Left forelimb (tissue), 1 donor: Measurements from ENCODE around the gene SKIC2.
"Not testable (repeated sequence)": the region's sequence is repeated elsewhere in the genome, so short reads cannot be mapped to it uniquely, and the experiment has no call there.

Source experiments
- DNase-seq: peaks from one replicate; pipeline ENCODE4 v3.0.0-alpha.2; 2018; ENCODE audit warnings: low spot score

The SKIC2 gene

DNA sequence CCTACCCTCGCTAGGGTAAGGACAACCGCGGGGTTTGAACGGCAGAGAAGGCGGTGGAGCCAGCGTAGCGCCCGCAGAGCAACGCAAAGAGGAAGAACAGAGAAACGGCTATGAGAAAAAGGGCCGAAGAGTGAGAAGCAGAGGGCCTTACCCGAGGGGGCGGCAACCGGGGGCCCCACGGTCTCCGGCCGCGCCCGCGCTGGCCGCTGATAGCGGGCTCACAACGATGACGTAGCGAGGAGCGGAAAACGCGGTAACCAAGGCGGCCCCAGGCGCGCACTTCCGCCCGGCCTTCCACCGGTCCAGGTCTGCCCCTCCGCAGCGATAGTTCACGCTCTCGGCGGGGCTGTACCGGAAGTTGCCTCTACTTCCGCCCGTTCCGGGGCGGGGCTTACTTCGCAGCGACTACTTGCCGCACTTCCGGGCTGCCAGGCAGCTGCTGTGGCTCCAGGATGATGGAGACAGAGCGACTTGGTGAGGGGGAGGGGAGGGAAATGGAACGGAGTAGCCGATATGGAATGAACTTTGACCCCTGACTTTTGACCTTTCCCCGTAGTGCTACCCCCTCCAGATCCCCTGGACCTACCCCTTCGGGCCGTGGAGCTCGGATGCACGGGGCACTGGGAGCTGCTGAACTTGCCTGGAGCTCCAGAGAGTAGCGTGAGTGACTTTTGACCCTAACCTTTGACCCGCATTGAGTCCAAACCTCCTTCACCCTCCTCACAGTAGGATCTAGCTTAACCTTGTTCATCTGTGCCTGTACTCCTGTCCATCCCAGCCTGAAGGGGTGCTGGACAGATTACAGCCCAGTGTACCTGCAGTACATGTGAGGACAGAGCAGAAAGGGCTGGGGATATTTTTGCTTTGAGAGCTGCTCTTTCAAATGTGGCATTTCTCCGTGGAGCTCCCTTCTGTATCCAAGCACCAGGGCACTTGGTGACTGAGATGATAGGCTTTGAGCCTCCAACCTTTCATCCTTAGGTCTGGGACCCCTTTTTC is at the start of gene SKIC2, which contains the start of gene NELFE:
TSS of gene SKIC2 (plus strand) at position 435 of the 999 bp plus-strand sequence. CDS start at position 453, 18 bp downstream.
TSS of gene NELFE (minus strand) at position 231 of the 999 bp plus-strand sequence. CDS start 525 bp downstream, outside the sequence.
- DNase-seq, result peak; percentile 99

DNA sequence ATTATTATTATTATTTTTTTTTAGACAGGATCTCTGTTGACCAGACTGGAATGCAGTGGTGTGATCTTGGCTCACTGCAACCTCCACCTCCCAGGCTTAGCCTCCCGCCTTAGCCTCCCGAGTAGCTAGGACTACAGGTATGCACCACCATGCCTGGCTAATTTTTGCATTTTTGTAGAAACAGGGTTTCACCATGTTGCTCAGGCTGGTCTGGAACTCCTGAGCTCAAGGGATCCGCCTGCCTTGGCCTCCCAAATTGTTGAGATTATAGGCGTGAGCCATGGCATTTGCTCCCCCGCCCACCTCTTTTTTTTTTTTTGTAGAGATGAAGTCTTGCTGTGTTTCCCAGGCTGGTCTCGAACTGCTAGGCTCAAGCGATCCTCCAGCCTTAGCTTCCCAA is 49.7 kb upstream of the SKIC2 start:
- DNase-seq, result not testable (repeated sequence)

DNA sequence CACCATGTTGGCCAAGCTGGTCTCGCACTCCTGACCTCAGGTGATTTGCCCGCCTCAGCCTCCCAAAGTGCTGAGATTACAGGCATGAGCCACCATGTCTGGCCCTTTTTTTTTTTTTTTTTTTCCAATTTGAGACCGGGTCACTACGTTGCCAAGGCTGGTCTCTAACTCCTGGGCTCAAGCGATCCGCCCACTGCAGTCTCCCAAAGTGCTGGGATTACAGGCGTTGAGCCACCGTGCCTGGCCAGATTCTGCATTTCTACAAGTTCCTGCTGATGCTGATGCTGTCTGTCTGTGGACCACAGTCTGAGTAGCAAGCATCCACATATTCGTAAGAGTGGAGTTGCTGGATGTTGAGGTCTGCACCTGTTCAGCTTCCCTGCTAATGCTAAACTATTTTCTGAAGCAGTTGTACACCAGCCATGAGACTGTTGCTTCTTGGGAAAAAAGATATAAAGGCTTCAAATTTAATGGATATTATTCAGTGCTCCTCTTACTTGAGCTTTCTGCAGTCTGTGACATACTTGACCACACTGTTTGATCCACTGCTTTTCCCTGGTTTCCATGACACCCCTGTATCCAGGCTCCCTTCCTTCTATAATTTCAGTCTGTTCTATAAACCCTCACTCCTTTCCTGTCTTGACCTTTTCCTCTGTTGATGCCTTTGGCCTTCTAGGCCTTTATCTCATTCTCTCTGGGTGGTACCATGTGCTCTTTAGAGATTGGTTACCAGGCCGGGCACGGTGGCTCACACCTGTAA is 47.0 kb upstream of the SKIC2 start:
- DNase-seq, result no peak

DNA sequence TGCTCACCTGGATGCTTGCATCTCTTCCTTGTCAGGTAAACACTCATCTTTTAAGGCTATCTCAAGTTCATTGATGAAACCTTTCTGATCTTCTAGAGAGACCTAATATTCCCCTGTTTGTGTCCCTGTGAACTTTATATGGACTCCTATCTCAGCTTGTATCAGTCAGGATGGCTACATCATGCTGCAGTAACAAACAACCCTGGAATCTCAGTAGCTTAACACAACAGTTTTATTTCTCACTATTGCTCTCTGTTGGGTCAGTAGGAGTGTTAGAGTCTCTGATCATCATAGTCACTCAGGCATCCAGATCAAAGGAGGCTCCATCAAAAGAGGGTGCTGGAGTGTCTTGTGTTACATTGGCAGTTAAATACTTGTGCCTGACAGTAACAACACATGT is 43.6 kb upstream of the SKIC2 start:
- no peak for DNase-seq

DNA sequence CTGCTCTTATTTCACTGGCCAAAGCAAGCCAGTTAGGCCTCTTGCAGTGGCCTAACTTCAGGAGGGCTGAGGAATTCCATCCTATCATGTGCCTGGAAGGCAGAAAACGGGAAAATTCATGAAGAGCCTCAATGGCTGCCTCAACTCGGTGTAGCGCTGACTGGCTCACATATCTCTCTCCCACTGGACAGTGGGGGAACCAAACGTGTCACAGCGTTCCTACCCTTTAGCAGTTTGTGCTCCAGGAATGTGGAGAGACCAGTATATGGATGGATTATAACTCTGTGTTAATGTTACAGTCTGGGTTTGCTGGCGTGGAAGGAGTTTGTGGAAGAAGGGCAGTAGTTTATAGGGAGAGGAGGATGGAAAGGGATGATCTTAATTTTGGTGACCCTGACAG is 43.2 kb upstream of the SKIC2 start:
- DNase-seq, result no peak

DNA sequence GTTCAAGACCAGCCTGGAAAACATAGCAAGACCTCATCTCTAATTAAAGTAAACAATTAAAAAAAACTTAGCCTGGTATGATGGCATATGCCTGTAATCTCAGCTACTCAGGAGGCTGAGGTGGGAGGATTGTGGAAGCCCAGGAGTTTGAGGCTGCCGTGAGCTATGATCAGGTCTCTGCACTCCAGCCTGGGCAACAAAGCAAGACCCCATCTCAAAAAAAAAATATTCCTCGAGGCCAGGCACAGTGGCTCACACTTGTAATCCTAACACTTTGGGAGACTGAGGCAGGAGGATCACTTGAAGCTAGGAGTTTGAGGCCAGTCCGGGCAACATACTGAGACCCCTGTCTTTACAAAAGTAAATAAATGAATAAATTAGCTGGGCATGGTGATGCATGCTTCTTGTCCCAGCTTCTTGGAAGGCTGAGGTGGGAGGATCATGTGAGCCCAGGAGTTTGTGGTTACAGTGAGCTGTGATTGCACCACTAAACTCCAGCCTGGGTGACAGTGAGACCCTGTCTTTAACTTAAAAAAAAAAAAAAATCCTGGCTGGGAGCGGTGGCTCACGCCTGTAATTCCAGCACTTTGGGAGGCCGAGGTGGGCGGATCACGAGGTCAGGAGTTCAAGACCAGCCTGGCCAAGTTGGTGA is 40.8 kb upstream of the SKIC2 start:
- no peak for DNase-seq

DNA sequence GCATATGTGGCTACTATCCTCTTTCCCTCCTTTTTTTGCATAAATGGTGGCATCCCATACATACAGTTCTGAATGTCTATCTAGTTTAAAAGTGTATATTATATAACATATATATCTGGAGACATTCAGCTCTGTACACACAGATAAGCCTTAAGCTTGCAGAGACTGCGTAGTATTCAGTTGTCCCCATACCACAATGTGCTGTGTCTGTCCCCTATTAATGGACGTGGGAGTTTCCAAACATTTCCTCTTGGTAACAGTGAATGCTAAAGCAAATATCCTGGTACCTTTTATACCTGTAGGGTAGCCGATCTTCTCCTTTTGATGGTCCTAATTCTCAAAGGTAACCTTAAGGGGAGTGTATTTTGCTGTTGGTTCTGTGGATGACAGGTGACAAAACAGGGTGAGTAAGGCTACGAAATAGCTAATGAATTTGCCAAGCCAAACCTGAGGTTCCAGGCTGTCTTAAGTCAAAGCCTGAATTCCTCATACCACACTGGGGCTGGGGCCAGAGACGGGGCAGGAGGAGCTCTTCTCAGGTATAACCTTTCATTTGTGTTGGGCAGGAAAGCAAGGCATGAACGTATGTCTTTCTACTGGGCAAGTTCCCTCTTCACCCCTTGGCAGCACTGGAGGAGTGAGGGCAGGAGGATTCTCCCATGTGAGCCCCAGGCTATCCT is 39.2 kb upstream of the SKIC2 start:
- no peak for DNase-seq

DNA sequence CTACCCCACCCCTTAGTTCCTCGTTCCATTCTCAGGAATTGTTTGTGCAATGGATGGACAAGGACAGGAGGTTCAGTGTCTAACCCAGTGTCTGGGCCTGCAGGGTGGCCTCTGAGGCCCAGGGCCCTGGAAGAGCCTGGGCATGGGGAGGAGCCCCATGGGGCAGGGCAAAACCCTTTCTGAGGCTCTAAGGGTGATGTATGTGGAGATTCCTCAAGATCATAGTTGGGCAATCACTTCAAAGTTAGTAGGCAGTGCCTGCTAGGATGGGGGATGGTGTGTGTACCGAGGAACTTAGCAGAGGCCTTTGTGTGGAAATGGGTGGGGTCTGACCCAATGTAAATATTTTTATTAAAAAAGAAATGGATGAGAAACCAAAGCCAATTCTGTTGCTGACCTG is 38.2 kb upstream of the SKIC2 start:
- no peak for DNase-seq

DNA sequence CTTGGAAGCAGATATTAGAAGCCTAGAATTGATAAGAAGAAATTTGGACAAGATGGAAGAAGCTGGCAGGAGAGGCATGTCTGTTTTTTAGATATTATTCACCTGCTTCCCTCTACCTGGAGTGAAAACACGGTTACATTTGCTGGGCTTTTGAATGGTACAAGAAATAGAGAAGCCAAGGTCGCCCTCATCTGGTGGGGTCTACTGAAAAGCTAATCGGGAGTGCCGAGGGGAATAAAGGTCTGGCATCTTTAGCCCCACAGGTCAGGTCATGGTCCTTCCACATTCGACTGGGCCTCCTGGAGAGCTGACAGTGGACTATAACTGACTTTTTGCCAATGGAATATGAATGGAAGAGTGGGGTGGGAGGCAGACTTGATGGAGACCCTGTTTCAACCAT is 36.0 kb upstream of the SKIC2 start:
- DNase-seq, result no peak

DNA sequence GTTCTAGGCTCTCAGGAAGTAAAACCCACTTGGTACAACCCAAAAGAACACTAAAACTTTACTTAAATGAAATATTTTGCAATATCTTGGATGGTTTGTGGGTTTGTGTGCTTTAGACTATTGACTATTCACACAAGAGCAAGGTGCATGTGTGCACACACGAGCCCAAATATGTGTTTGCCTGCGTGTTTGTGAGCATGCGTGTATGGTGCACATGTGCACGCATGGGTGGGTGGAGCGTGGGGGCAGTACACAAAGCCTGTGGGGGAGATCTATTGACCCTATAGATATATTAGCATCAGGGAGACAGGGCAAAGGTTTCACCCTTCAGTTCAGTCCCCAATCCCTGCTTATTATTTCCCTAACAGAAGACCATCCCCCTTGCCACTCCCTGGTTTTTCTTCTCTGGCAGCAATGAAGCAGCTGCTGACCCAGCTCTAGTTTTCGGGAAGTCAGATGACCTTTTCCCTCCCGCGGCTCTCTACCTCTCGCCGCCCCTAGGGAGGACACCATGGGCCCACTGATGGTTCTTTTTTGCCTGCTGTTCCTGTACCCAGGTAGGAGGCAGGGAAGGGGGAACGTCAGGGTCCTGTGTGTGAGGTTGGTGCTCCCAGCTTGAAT is 31.6 kb upstream of the SKIC2 start, which contains the start of gene C2:
TSS of gene C2 (plus strand) at position 476 of the 621 bp plus-strand sequence. CDS start at position 512, 36 bp downstream.
- no peak for DNase-seq

DNA sequence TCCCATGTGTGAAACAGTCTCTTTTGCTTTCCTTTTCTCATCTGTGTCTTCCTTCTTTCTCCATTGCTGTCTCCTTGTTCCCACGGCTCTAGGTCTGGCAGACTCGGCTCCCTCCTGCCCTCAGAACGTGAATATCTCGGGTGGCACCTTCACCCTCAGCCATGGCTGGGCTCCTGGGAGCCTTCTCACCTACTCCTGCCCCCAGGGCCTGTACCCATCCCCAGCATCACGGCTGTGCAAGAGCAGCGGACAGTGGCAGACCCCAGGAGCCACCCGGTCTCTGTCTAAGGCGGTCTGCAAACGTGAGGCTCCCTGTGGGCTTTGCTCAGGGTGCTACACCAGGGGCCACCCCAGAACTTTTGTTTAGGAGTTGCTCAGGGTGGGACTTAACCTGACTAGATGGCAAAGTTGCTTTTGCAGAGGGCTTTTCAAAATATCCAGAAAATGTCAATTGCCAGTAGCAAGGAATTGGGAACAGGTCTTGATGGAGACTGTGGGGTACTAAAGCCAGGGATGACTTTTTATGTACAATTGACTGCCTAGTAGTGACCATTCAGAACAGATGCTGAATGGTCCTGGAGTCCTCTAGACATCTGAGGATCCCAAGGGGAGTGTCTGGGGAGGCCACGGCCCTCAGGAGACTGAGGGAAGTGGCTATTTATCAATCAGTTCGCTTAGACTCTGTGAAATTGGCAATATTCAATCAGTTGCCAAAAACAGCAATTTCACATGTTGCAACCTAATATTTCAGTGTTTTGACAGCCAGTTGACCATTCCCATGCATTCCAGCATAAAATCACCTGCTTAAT is 30.9 kb upstream of the SKIC2 start:
- DNase-seq, result no peak

DNA sequence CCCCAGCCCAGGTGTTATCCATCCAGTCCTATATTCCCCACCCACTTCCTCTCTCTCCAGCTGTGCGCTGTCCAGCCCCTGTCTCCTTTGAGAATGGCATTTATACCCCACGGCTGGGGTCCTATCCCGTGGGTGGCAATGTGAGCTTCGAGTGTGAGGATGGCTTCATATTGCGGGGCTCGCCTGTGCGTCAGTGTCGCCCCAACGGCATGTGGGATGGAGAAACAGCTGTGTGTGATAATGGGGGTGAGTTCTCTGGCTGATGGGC is 30.4 kb upstream of the SKIC2 start:
- no peak for DNase-seq

DNA sequence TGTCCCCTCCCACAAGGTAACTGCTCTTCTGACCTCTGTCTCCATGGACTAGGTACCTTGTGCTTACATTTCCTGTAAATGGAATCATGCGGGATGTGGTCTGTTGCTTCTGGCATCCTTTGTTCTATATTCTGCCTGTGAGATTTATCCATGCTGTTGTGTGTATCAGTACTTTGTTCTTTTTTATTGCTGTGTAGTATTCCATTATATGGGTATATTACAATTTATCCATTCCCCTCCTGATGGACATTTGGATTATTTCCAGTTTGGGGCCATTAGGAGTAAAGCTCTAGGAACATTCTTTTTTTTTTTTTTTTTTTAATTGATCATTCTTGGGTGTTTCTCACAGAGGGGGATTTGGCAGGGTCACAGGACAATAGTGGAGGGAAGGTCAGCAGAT is 28.0 kb upstream of the SKIC2 start:
- no peak for DNase-seq

DNA sequence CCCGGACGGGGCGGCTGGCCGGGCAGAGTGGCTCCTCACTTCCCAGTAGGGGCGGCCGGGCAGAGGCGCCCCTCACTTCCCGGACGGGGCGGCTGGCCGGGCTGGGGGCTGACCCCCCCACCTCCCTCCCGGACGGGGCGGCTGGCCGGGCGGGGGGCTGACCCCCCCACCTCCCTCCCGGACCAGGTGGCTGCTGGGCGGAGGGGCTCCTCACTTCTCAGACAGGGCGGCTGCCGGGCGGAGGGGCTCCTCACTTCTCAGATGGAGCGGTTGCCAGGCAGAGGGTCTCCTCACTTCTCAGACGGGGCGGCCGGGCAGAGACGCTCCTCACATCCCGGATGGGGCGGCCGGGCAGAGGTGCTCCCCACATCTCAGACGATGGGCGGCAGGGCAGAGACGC is 26.8 kb upstream of the SKIC2 start:
- not testable (repeated sequence) for DNase-seq

DNA sequence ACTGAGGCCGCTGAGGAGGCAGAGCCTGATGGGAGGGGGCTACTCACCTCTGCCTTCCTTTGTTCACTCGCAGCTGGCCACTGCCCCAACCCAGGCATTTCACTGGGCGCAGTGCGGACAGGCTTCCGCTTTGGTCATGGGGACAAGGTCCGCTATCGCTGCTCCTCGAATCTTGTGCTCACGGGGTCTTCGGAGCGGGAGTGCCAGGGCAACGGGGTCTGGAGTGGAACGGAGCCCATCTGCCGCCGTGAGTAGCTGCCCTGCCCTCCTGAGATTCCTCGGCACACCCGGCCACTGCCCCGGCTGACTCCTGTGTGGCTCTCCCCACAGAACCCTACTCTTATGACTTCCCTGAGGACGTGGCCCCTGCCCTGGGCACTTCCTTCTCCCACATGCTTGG is 25.4 kb upstream of the SKIC2 start:
- DNase-seq, result no peak

DNA sequence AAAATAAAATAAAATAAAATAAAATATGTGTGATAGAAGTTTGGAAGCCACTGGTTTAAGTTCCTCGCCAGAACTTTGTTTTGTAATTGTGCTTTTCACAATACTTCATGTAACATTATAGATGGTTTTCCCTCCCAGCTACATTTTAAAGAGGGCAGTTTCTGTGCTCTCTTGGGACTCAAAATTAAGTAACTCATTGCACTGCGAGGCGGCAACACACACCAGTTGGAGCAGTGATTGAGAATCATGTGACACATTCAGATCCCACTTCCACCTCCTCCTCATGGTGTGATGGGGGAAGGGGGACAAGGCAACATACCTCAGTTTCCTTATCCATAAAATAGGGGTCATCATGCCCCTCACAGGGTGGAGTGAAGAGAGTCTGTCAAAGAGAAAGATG is 24.0 kb upstream of the SKIC2 start:
- no peak for DNase-seq

DNA sequence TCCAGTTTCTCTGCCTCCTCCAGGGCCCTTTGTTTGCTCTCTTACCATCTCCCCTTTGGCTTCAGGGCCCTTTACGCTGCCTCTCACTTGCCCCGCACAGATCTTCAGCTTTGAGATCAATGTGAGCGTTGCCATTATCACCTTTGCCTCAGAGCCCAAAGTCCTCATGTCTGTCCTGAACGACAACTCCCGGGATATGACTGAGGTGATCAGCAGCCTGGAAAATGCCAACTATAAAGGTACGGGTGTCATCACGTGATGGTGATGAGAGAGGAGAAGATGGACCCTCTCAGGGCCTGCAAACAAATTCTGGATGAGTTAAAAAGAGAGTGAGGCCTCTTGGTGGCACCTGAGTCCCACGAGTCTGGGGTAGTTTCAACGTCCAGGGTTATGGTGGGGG is 23.2 kb upstream of the SKIC2 start:
- DNase-seq, result no peak

DNA sequence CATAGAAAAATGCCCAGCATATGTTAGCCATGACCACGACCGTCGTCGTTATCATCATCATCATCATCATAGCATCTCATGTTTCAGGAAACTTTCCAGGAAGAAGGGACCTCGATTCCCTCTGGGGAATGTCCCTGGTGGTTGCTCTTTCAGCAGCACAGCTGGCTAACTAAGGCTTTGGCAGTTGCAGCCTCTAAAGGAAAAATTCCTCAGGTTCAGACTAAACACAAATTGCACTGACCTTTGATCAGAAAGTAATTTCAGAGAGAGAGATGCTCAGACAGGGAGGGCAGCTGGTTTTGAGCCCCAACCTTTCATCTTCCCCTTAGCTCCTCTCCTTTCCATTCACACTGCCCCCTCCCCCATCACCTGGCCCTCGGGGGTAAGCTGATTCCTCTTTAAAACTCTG is 18.7 kb upstream of the SKIC2 start:
- no peak for DNase-seq

DNA sequence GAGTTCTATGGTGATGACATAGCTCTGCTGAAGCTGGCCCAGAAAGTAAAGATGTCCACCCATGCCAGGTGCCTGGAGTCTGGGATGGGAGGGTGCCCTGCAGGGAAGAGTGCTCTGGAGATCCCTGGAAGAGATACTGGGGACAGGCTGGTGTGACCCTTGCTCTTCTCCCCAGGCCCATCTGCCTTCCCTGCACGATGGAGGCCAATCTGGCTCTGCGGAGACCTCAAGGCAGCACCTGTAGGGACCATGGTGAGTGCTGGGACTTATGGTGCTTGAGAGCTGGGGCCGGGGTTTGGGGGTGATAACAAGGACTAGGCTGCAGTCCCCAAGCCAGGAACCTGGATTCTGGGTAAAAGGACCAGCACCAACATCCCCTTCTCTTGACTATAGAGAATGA is 15.2 kb upstream of the SKIC2 start:
- no peak for DNase-seq

DNA sequence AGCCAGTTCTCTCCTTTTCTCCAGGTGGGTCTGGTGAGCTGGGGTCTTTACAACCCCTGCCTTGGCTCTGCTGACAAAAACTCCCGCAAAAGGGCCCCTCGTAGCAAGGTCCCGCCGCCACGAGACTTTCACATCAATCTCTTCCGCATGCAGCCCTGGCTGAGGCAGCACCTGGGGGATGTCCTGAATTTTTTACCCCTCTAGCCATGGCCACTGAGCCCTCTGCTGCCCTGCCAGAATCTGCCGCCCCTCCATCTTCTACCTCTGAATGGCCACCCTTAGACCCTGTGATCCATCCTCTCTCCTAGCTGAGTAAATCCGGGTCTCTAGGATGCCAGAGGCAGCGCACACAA is 13.8 kb upstream of the SKIC2 start:
- no peak for DNase-seq
